ENCODE measurements around the gene AHDC1.
"Not testable (repeated sequence)": the region's sequence is repeated elsewhere in the genome, so short reads cannot be mapped to it uniquely, and the experiment has no call there.

The AHDC1 gene

DNA sequence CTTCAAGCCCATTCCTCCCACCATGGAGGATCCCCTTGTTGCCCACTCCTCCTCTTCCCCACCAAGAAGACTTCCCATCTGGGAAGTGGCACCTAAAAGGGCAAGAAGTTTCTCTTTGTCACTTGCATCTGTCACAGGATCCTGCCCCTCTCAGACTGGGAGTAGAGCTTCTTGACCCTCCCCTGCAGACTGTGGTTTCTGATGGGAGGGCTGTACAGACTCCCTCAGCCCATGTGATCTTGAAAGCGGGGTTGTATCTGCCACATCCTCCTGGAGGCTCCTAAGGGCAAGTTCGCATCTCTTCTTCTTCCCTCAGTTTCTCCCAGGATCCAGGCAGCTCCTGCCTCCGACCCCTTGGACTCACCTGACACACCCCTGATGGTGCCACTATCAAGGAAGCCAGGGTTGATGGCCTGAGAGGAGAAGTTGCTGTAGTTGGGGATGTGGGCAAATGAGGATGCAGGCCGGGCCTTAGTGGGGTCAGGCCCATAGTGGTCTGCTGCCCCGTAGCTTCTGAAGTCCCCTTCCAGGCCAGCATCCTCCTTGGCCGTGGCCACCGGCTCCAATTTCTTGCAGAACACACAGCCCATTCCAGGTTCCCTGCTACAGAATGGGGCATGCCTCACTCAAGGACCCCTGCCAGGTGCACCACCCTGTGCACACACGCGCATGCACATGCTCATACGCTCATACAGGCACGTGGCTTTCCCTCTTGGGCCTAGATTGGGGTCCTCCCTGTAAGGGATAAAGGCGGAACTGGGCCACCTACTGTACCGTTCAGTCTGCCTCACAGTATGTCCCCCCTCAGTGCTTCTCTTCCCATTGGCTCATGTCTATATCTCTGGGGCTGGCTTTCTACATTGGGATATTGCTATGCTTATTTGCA lies 19.6 kb upstream of the AHDC1 start:
- Histone ChIP-seq H3K27ac (ENCODE audit: low read length) (peak overlapping the region; percentile 95), H3K4me1 (ENCODE audit: insufficient read depth, low read length) (peaks cover 91% of the 10 kb centered on the region), H2AFZ (ENCODE audit: low read depth, low read length) (no peak overlapping the region), H4K20me1 (ENCODE audit: insufficient read depth, low read length) (no peaks in the 10 kb centered on the region), H3K9ac (ENCODE audit: low read depth, low read length) (peak overlapping the region; percentile 63), H3K36me3 (ENCODE audit: insufficient read depth, low read length) (no peaks in the 10 kb centered on the region), H3K4me2 (ENCODE audit: insufficient read depth, low read length) (peak overlapping the region; percentile 62), H3K79me2 (ENCODE audit: insufficient read depth, low read length) (peaks cover 26% of the 10 kb centered on the region), H3K27me3 (ENCODE audit: insufficient read depth, low read length, poor library complexity) (no peaks in the 10 kb centered on the region), H3K9me3 (ENCODE audit: insufficient read depth, low read length, severe bottlenecking) (no peaks in the 10 kb centered on the region), H3K4me3 (ENCODE audit: low read depth in 1 of 2, low read length in 2 of 2) (peak overlapping the region in 1 of 2 experiments; percentile 54; a peak in 2 of 4 replicates)
- peak; percentile 88 for DNase-seq
- TF ChIP-seq, protein P1, sequence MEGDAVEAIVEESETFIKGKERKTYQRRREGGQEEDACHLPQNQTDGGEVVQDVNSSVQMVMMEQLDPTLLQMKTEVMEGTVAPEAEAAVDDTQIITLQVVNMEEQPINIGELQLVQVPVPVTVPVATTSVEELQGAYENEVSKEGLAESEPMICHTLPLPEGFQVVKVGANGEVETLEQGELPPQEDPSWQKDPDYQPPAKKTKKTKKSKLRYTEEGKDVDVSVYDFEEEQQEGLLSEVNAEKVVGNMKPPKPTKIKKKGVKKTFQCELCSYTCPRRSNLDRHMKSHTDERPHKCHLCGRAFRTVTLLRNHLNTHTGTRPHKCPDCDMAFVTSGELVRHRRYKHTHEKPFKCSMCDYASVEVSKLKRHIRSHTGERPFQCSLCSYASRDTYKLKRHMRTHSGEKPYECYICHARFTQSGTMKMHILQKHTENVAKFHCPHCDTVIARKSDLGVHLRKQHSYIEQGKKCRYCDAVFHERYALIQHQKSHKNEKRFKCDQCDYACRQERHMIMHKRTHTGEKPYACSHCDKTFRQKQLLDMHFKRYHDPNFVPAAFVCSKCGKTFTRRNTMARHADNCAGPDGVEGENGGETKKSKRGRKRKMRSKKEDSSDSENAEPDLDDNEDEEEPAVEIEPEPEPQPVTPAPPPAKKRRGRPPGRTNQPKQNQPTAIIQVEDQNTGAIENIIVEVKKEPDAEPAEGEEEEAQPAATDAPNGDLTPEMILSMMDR (IDR thresholded peaks at IDR 0.05; ENCODE audit: borderline replicate concordance, extremely low read depth, low read length, poor library complexity, severe bottlenecking), result peak; percentile 3
- TF ChIP-seq EZH2 (IDR thresholded peaks at IDR 0.05; ENCODE audit: borderline replicate concordance, low read depth, low read length, severe bottlenecking), result no peak
- ATAC-seq (ENCODE audit: insufficient read depth, low read depth), result peak; percentile 78

DNA sequence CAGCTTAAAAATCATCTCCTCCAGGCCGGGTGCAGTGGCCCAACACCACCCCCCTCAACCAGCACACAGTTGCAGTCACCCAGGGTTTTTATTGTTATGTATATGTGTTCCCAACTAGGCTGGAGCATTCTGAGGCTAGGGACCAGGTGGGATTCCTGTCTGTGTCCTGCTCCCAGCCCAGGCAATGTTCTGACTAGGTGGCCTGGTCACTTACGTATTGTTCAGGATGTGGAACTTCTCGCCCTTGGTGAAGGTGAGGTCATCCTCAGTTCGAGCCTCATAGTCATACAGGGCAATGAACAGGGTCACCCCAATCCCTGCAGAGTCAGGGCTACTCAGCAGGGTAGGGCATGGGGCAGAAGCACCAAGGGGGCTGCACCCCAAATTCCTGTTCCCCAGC lies 18.9 kb upstream of the AHDC1 start:
- no peak overlapping the region for H2AFZ ChIP-seq (ENCODE audit: low read depth, low read length)
- H3K4me1 ChIP-seq (ENCODE audit: insufficient read depth, low read length), result peaks cover 91% of the 10 kb centered on the region
- DNase-seq (peak; percentile 16), ATAC-seq (ENCODE audit: insufficient read depth, low read depth) (no peak)
- peak overlapping the region; percentile 95 for H3K27ac ChIP-seq (ENCODE audit: low read length)
- H3K9me3 ChIP-seq (ENCODE audit: insufficient read depth, low read length, severe bottlenecking), result no peaks in the 10 kb centered on the region
- peak overlapping the region in 1 of 2 experiments; percentile 54; a peak in 2 of 4 replicates for H3K4me3 ChIP-seq (ENCODE audit: low read depth in 1 of 2, low read length in 2 of 2)
- H3K9ac ChIP-seq (ENCODE audit: low read depth, low read length), result peak overlapping the region; percentile 63
- TF ChIP-seq, protein P1 (IDR thresholded peaks at IDR 0.05; ENCODE audit: borderline replicate concordance, extremely low read depth, low read length, poor library complexity, severe bottlenecking), result no peak
- no peak for TF ChIP-seq EZH2 (IDR thresholded peaks at IDR 0.05; ENCODE audit: borderline replicate concordance, low read depth, low read length, severe bottlenecking)
- no peaks in the 10 kb centered on the region for H3K36me3 ChIP-seq (ENCODE audit: insufficient read depth, low read length)
- H3K4me2 ChIP-seq (ENCODE audit: insufficient read depth, low read length), result peak overlapping the region; percentile 62
- no peaks in the 10 kb centered on the region for H4K20me1 ChIP-seq (ENCODE audit: insufficient read depth, low read length)
- H3K79me2 ChIP-seq (ENCODE audit: insufficient read depth, low read length), result peaks cover 26% of the 10 kb centered on the region
- H3K27me3 ChIP-seq (ENCODE audit: insufficient read depth, low read length, poor library complexity), result no peaks in the 10 kb centered on the region

DNA sequence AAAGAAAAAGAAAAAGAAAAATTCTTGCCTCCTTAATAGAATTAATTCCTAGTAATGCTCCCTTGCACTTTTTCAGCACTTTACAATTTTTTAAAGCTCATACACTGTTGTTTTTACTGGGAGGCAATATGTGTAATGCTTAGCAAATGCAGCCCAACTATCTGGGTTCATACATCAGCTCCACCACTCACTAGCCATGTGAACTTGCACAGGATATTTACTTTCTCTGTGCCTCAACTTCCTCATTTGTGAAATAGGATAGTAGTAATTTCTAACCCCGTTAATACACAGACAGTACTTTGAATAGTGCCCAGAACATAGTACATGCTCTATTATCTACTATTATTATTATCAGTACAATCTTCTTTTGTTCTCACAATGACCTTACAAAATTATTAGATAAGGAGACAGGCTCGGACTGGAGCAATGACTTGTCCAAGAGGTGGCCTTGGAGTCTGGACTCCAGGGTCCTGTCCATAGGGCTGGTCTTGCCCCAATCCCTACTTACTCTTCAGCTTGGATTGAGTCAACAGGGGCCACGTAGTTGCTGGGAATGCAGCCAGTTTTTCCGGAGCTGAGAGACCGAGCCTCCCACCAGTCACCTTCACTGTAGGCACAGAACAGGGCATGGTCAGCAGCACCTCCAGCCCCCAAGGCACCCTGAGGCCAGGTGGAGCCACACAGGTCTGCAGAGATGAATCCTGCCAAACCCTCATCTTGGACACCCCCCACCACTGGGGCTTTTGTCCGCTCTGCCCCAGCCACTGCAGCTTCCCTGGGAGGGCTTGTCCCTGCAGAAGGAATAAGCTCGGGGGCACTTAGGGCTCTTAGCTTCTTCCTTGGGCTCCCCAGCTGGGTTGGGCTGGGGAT lies 17.3 kb upstream of the AHDC1 start:
- Histone ChIP-seq H3K4me2 (ENCODE audit: insufficient read depth, low read length) (no peak overlapping the region), H3K4me1 (ENCODE audit: insufficient read depth, low read length) (peaks cover 91% of the 10 kb centered on the region), H3K27me3 (ENCODE audit: insufficient read depth, low read length, poor library complexity) (no peaks in the 10 kb centered on the region), H2AFZ (ENCODE audit: low read depth, low read length) (no peak overlapping the region), H4K20me1 (ENCODE audit: insufficient read depth, low read length) (no peaks in the 10 kb centered on the region), H3K9me3 (ENCODE audit: insufficient read depth, low read length, severe bottlenecking) (no peaks in the 10 kb centered on the region), H3K27ac (ENCODE audit: low read length) (peak overlapping the region; percentile 71), H3K4me3 (ENCODE audit: low read depth in 1 of 2, low read length in 2 of 2) (no peak overlapping the region), H3K9ac (ENCODE audit: low read depth, low read length) (no peak overlapping the region), H3K36me3 (ENCODE audit: insufficient read depth, low read length) (peaks cover 6% of the 10 kb centered on the region; the same call in 1 of the 2 replicates), H3K79me2 (ENCODE audit: insufficient read depth, low read length) (peaks cover 21% of the 10 kb centered on the region)
- TF ChIP-seq, protein P1 (IDR thresholded peaks at IDR 0.05; ENCODE audit: borderline replicate concordance, extremely low read depth, low read length, poor library complexity, severe bottlenecking), result no peak
- no peak for TF ChIP-seq EZH2 (IDR thresholded peaks at IDR 0.05; ENCODE audit: borderline replicate concordance, low read depth, low read length, severe bottlenecking)
- ATAC-seq (ENCODE audit: insufficient read depth, low read depth), result no peak
- no peak for DNase-seq

DNA sequence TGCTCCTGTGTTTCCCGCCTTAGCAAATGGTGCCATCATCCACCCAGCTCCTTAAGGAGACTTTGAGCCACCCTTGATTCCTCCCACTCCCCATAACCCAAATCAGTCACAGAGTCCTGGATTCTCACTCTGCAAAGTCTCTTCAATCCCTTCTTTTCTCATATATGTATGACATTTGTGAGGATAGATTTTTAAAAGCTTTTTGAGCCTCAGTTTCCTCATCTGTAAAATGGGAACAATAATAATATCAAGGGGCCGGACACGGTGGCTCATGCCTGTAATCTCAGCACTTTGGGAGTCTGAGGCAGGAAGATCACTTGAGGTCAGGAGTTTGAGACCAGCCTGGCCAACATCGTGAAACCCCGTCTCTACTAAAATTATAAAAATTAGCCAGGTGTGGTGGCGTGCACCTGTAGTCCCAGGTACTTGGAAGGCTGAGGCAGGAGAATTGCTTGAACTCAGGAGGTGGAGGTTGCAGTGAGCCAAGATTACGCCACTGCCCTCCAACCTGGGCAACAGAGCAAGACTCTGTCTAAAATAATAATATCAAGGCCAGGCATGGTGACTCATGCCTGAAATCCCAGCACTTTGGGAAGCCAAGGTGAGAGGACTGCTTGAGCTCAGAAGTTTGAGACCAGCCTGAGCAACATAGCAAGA lies 16.0 kb upstream of the AHDC1 start:
- not testable (repeated sequence) for H3K4me2 ChIP-seq (ENCODE audit: insufficient read depth, low read length); H4K20me1 ChIP-seq (ENCODE audit: insufficient read depth, low read length); H3K27me3 ChIP-seq (ENCODE audit: insufficient read depth, low read length, poor library complexity); DNase-seq; H3K36me3 ChIP-seq (ENCODE audit: insufficient read depth, low read length); H3K4me3 ChIP-seq (ENCODE audit: low read depth in 1 of 2, low read length in 2 of 2); ATAC-seq (ENCODE audit: insufficient read depth, low read depth); H3K9me3 ChIP-seq (ENCODE audit: insufficient read depth, low read length, severe bottlenecking); H2AFZ ChIP-seq (ENCODE audit: low read depth, low read length)
- H3K9ac ChIP-seq (ENCODE audit: low read depth, low read length), result peak overlapping the region; percentile 57; the same call in 1 of the 2 replicates
- H3K79me2 ChIP-seq (ENCODE audit: insufficient read depth, low read length), result peaks cover 17% of the 10 kb centered on the region
- H3K27ac ChIP-seq (ENCODE audit: low read length), result peak overlapping the region; percentile 98
- peaks cover 82% of the 10 kb centered on the region for H3K4me1 ChIP-seq (ENCODE audit: insufficient read depth, low read length)
